NCI-H1694 (cell line): ENCODE results near the gene ATP7A.
A peak's percentile ranks its signal among the peaks of the same experiment; 100 is the strongest.
"Not testable (repeated sequence)": the region's sequence is repeated elsewhere in the genome, so short reads cannot be mapped to it uniquely, and the experiment has no call there.

ENCODE experiments used
- DNase-seq: peaks from one replicate; lab custom pipeline; 2025; lab: John Stamatoyannopoulos, UW

Gene ATP7A

DNA sequence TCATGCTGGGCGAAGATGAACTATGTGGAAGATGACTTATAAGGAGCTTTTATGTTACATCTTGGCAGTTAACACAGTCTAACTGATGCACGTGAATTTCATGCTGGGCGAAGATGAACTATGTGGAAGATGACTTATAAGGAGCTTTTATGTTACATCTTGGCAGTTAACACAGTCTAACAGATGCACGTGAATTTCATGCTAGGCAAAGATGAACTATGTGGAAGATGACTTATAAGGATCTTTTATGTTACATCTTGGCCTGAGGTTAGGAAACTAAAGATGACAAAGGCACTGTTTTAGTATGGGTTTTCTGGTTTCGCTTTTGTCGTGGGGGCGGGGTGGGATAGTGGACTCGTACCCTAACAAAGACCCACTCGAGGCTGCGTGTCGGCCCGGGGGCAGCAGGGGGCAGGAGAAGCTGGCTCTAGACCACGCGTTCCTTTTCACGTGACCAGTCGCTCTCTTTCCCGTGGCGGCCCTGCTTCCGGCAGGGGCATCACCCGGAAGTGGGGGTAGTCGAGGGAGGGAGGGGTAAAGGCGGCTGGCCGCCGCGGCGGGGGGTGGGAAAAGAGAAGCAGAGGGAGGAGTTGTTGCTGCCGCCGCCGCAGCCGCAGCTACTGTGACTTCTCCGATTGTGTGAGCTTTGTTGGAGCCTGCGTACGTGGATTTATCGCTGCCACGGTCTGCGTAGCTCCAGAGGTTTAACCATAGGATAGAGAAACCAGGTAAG is at the start of gene ATP7A:
Gene ATP7A, plus strand, starts transcription at position 586 of the 733 bp plus-strand sequence. CDS start 60,949 bp downstream, outside the sequence.
- DNase-seq: peak; percentile 87

DNA sequence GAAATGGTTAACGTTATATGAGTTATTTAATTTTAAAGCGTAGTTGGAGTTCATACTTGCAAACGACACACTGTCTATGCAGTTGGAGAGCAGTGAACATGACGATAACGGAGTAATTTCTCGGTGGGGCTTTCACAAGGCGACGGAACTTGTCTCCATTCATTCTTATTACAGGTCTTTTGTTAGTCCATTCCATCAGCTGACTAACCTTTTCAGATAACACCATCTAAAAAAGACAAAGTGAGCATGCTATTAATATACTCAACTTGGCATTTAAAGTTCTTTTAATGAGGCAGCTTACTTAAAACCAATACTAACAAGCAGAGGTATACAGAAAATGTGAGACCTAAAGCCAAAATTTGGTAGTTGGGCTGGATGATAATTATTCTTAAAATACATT is 35.1 kb upstream of the ATP7A start:
- DNase-seq: no peak

- DNase-seq: not testable (repeated sequence)
These were observed 29.1 kb upstream of the ATP7A start for GRCh38 chrX:77881418-77881817.

DNA sequence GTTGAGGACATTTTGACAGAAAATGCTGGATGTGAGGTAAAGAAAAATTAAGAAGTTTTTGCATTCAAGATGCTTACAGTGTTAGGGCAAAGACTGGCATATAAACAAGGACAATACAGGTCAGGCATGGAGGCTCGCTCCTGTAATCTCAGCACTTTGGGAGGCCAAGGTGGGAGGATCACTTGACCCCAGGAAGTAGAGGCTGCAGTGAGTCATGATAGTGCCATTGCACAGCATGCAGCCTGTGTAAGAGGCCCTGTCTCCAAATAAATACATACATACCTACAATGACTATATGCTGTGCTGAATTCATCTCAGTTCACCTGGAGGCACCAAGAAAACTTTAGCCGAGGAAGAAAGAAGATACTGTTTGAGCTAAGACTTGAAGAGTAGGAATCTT is 17.6 kb upstream of the ATP7A start:
- no peak for DNase-seq

GRCh38 chrX:77893713-77894112 is 16.8 kb upstream of the ATP7A start:
- no peak for DNase-seq

DNA sequence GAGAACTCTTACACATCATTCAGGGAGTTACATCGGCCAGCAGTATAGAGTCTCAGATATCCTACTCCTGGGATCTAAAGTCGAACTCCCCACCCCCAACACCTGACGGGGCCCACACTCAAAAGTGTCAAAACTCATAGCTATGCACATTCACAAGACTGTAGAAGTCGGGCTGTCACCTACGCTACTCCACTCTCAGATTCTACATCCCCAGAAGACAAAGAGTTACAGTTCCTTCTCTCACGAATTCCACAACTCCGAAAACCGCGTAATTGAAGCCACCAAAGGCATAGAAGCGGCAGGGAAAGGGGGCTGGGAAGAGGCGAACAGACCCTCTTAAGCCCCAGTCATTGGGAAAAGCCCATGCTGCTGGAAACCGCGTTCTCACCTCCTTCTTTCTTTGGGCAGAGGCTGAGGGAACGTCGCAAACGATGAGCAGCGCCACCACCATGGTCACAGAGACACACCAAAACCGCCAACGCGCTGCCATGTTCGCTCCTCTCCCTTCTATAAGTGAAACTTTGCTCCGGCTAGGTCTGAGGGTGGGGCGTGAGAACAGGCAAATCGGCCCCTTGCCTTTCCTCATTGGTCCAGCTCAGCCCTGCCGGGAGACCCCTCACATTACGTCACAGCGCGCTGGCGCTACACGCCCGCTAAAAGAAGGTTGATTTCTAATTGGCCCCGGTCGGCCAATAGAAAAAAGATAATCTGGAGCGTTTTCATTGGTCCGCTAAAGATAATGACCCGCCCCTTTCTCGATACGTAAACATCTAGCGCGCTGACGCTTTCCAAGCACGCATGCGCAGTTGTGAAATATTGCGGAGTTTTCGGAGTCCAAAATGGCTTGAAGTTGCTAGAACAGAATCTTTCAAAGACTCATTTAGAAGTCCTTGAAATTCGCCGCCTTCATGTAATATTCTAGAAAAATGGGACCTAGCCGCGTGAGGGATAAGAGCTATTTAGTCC is 15.3 kb upstream of the ATP7A start, which contains the start of gene MAGT1:
Gene MAGT1, minus strand, starts transcription at position 515 of the 966 bp plus-strand sequence. Its CDS starts 25 bp downstream, at position 490.
- DNase-seq: peak; percentile 98

- peak; percentile 98 for DNase-seq
These were observed 11.2 kb upstream of the ATP7A start, which contains the start of gene COX7B for GRCh38 chrX:77899081-77899828. Gene COX7B, plus strand, starts transcription at chrX:77899468. Its CDS starts 86 bp downstream, at chrX:77899554.

GRCh38 chrX:77900688-77901087 is 9.8 kb upstream of the ATP7A start:
- DNase-seq: no peak

DNA sequence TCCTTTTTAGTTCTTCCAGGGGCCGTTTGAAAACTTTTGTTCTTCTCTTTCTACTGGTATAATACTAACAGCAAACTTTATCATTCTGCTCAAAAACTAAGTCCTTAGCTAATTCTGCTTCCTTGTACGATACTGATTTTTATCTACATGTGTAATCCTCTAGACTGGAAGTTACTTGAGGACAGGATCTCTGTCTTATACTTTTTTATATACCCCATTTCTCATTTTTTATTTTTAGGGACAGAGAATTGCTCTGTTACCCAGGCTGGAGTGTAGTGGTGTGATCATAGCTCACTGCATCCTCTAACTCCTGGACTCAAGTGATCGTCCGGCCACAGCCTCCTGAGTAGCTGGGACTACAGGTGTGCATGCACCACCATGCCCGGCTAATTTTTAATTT is 9.0 kb upstream of the ATP7A start:
- DNase-seq: no peak

DNA sequence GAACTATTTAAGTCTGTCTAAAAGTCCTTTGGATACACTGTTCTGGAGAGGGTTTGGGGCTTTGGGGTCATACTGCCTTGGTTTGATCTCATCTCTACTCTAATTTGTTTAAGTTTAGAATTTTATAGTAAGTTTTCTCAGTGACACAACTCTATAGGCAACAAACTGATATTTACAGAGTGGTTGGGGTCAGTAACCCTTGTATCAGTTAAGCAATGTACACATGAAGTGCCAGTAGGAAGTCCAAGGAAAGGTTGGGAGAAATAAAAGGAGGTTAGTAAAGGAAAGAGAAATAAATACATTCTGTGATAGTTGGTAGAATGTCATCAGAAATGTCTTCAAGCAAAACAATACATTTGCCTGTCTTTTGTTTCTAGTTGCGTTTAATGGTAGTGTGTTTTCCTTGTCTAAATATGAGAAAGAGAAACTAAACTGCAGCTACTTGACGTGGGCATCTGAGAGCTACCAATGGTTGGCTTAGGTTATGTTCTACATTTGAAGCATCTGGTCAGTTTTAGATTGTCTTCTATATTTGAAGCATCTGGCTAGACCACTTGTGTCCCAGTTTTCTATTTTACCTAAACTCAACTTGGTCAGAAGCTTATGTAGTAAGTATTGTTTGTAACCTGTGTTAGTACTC is 6.9 kb downstream of the ATP7A start:
- no peak for DNase-seq

DNA sequence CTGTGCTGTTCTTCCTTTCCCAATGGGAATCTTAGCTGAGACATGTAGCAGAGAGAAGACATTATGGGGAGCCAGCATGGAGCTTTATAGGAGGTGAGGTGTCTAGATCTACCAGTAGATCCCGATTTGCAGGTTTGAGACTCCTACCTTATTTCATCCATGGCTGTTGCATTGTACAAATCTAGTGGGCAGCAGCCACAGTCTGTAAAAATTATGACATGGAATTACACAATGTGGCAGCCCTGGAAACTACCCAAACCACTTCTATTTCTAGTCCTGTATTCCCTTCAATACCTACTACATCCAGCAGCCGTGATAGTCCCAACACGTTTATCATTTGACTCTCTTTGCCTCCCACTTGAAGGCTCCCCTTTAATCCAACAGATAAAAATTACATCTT is 8.1 kb downstream of the ATP7A start:
- DNase-seq: no peak

- DNase-seq: not testable (repeated sequence)
These were observed 8.9 kb downstream of the ATP7A start for GRCh38 chrX:77919370-77919769.

DNA sequence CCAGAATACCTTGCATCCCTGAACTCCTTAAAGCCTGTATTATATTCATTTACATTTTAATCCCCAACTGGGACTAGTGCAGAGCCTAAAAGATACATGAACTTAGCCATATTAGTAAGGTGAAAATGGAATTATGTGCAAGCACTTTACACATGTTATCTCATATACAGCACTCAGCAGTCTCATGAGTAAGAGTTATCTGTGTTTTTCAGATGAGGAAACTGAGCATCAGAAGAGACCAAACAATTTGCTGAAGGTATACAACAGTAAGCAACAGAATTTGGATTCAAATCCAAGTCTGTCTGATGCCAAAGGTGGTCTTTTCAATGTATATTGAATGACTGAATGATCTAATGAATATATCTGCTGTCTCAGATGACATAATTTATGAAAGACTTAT is 12.3 kb downstream of the ATP7A start:
- DNase-seq: no peak

DNA sequence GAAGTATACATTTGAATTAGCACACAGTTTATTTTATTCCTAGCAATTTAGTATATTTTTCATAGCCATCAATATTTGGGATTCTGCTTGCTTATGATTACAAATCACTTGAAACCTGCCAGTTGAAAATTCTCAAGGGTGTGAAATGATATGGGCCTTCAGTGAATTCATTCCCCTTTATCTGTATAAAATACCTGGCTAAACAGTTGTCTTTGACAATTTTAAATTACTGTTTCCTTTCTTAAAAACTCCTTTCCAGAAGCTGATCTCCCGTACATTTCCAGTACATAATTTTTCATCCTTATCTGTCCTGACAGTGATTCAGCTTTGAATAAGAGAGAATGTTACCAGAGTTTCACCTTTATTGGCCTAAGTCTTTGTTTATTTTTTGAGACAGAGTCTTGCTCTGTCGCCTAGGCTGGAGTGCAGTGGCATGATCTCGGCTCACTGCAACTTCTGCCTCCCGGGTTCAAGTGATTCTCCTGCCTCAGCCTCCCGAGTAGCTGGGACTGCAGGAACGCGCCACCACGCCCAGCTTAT is 13.9 kb downstream of the ATP7A start:
- no peak for DNase-seq

GRCh38 chrX:77925764-77926163 is 15.3 kb downstream of the ATP7A start:
- no peak for DNase-seq

- no peak for DNase-seq
These were observed 20.1 kb downstream of the ATP7A start for GRCh38 chrX:77930581-77930980.

DNA sequence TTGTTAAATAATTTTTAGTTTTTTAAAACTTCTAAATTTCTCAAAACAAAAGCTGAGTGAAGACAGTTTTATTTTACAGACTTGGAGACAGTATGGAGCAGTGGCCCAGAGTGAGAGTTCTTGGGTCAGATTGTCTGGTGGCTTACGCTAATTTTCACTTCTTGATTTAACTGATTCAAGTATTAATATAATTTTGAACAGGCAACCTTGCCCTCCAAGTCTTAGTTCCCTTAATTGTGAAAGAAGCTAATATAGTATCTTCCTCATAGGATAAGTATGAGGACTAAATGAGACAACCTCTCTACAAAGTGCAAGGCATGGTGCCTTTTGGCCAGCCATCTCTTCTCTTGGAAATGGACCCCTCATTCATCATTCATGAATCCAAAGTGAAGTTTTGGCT is 25.4 kb downstream of the ATP7A start:
- DNase-seq: no peak

GRCh38 chrX:77936299-77936698 is 25.8 kb downstream of the ATP7A start:
- no peak for DNase-seq

GRCh38 chrX:77937291-77937690 is 26.8 kb downstream of the ATP7A start:
- DNase-seq: no peak

DNA sequence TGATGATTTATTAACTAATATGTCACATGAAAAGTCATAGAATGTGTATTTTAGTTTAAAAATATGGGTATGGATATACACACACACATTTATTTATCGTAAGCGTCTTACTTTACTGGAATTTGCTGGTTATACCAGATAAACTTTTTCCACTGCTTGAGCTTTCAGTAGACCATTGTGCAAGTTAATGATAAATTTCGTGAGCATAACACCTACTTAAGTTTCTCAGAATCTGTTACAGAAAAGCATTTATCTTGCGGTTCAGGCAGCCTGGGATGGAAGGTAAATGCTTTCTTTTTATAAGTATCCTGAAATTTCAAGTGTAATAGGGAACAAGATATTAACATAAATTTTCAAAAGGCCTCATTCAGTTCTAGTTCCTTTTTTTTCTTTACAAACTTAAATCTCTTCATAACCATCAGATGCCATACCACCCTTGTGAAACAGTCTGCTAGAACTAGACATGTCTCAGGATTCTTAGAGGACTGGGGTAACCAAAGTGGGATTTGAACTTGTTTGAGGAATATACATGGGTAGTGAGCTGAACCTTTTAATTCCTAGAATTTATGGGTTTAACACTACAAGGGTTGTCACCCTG is 27.7 kb downstream of the ATP7A start:
- no peak for DNase-seq

GRCh38 chrX:77945031-77945430 is 34.5 kb downstream of the ATP7A start:
- not testable (repeated sequence) for DNase-seq
